ENCODE measurements around the gene NKX6-1.

Gene NKX6-1

GRCh38 chr4:84498935-84499623, at the start of gene NKX6-1:
TSS of gene NKX6-1 (minus strand) at chr4:84499292. CDS start at chr4:84498228, 1,064 bp downstream.
- H3K36me3 ChIP-seq (ENCODE audit: insufficient read depth, low read length) = no peaks in the 10 kb centered on the region
- peaks cover 14% of the 10 kb centered on the region for H3K4me1 ChIP-seq (ENCODE audit: insufficient read depth, low read length)
- peak within 1 kb of the TSS; percentile 88 for H2AFZ ChIP-seq (ENCODE audit: low read depth, low read length)
- H3K27me3 ChIP-seq (ENCODE audit: insufficient read depth, low read length) = peaks cover 73% of the 10 kb centered on the region
- peak within 1 kb of the TSS; percentile 62 for H3K4me3 ChIP-seq (ENCODE audit: low read length)
- H3K9me3 ChIP-seq (ENCODE audit: low read length) = peaks cover 2% of the 10 kb centered on the region

GRCh38 chr4:84547211-84547610, 48.1 kb upstream of the NKX6-1 start:
- H3K4me1 ChIP-seq (ENCODE audit: insufficient read depth, low read length) = no peaks in the 10 kb centered on the region
- no peaks in the 10 kb centered on the region for H3K36me3 ChIP-seq (ENCODE audit: insufficient read depth, low read length)
- no peak overlapping the region for H2AFZ ChIP-seq (ENCODE audit: low read depth, low read length)
- no peaks in the 10 kb centered on the region for H3K9me3 ChIP-seq (ENCODE audit: low read length)
- H3K4me3 ChIP-seq (ENCODE audit: low read length) = no peak overlapping the region
- no peaks in the 10 kb centered on the region for H3K27me3 ChIP-seq (ENCODE audit: insufficient read depth, low read length)

- no peaks in the 10 kb centered on the region for H3K9me3 ChIP-seq (ENCODE audit: low read length)
- H3K27me3 ChIP-seq (ENCODE audit: insufficient read depth, low read length) = no peaks in the 10 kb centered on the region
- no peaks in the 10 kb centered on the region for H3K4me1 ChIP-seq (ENCODE audit: insufficient read depth, low read length)
- no peaks in the 10 kb centered on the region for H3K36me3 ChIP-seq (ENCODE audit: insufficient read depth, low read length)
- no peak overlapping the region for H2AFZ ChIP-seq (ENCODE audit: low read depth, low read length)
- H3K4me3 ChIP-seq (ENCODE audit: low read length) = no peak overlapping the region
Measured at GRCh38 chr4:84545093-84545492, 46.0 kb upstream of the NKX6-1 start.

GRCh38 chr4:84535901-84536300, 36.8 kb upstream of the NKX6-1 start:
- no peaks in the 10 kb centered on the region for H3K4me1 ChIP-seq (ENCODE audit: insufficient read depth, low read length)
- no peak overlapping the region for H2AFZ ChIP-seq (ENCODE audit: low read depth, low read length)
- H3K36me3 ChIP-seq (ENCODE audit: insufficient read depth, low read length) = no peaks in the 10 kb centered on the region
- H3K27me3 ChIP-seq (ENCODE audit: insufficient read depth, low read length) = no peaks in the 10 kb centered on the region
- H3K4me3 ChIP-seq (ENCODE audit: low read length) = no peak overlapping the region
- no peaks in the 10 kb centered on the region for H3K9me3 ChIP-seq (ENCODE audit: low read length)

GRCh38 chr4:84531689-84532088, 32.6 kb upstream of the NKX6-1 start:
- H3K36me3 ChIP-seq (ENCODE audit: insufficient read depth, low read length) = no peaks in the 10 kb centered on the region
- no peak overlapping the region for H3K4me3 ChIP-seq (ENCODE audit: low read length)
- no peaks in the 10 kb centered on the region for H3K9me3 ChIP-seq (ENCODE audit: low read length)
- H3K4me1 ChIP-seq (ENCODE audit: insufficient read depth, low read length) = no peaks in the 10 kb centered on the region
- H2AFZ ChIP-seq (ENCODE audit: low read depth, low read length) = no peak overlapping the region
- no peaks in the 10 kb centered on the region for H3K27me3 ChIP-seq (ENCODE audit: insufficient read depth, low read length)

GRCh38 chr4:84530871-84531270, 31.8 kb upstream of the NKX6-1 start:
- peaks cover 3% of the 10 kb centered on the region for H3K27me3 ChIP-seq (ENCODE audit: insufficient read depth, low read length)
- no peaks in the 10 kb centered on the region for H3K9me3 ChIP-seq (ENCODE audit: low read length)
- H3K4me1 ChIP-seq (ENCODE audit: insufficient read depth, low read length) = no peaks in the 10 kb centered on the region
- no peaks in the 10 kb centered on the region for H3K36me3 ChIP-seq (ENCODE audit: insufficient read depth, low read length)
- no peak overlapping the region for H2AFZ ChIP-seq (ENCODE audit: low read depth, low read length)
- no peak overlapping the region for H3K4me3 ChIP-seq (ENCODE audit: low read length)

- H2AFZ ChIP-seq (ENCODE audit: low read depth, low read length) = no peak overlapping the region
- H3K4me3 ChIP-seq (ENCODE audit: low read length) = no peak overlapping the region
Measured at GRCh38 chr4:84530454-84530853, 31.4 kb upstream of the NKX6-1 start.

GRCh38 chr4:84529169-84529751, 30.2 kb upstream of the NKX6-1 start:
- no peak overlapping the region for H3K4me3 ChIP-seq (ENCODE audit: low read length)
- no peaks in the 10 kb centered on the region for H3K36me3 ChIP-seq (ENCODE audit: insufficient read depth, low read length)
- no peak overlapping the region for H2AFZ ChIP-seq (ENCODE audit: low read depth, low read length)
- H3K27me3 ChIP-seq (ENCODE audit: insufficient read depth, low read length) = peaks cover 3% of the 10 kb centered on the region
- no peaks in the 10 kb centered on the region for H3K4me1 ChIP-seq (ENCODE audit: insufficient read depth, low read length)
- H3K9me3 ChIP-seq (ENCODE audit: low read length) = no peaks in the 10 kb centered on the region

More at GRCh38 chr4:84530454-84530853, 31.4 kb upstream of the NKX6-1 start:
- Histone ChIP-seq H3K27me3 (ENCODE audit: insufficient read depth, low read length) (peaks cover 3% of the 10 kb centered on the region), H3K36me3 (ENCODE audit: insufficient read depth, low read length) (no peaks in the 10 kb centered on the region), H3K9me3 (ENCODE audit: low read length) (no peaks in the 10 kb centered on the region), H3K4me1 (ENCODE audit: insufficient read depth, low read length) (no peaks in the 10 kb centered on the region)

- H3K4me1 ChIP-seq (ENCODE audit: insufficient read depth, low read length) = no peaks in the 10 kb centered on the region
- H2AFZ ChIP-seq (ENCODE audit: low read depth, low read length) = no peak overlapping the region
- no peaks in the 10 kb centered on the region for H3K9me3 ChIP-seq (ENCODE audit: low read length)
- H3K27me3 ChIP-seq (ENCODE audit: insufficient read depth, low read length) = peaks cover 3% of the 10 kb centered on the region
- H3K4me3 ChIP-seq (ENCODE audit: low read length) = no peak overlapping the region
- no peaks in the 10 kb centered on the region for H3K36me3 ChIP-seq (ENCODE audit: insufficient read depth, low read length)
Measured at GRCh38 chr4:84527391-84527790, 28.3 kb upstream of the NKX6-1 start.

GRCh38 chr4:84515075-84515474, 16.0 kb upstream of the NKX6-1 start:
- no peaks in the 10 kb centered on the region for H3K9me3 ChIP-seq (ENCODE audit: low read length)
- H2AFZ ChIP-seq (ENCODE audit: low read depth, low read length) = no peak overlapping the region
- peaks cover 6% of the 10 kb centered on the region for H3K27me3 ChIP-seq (ENCODE audit: insufficient read depth, low read length)
- H3K36me3 ChIP-seq (ENCODE audit: insufficient read depth, low read length) = no peaks in the 10 kb centered on the region
- H3K4me3 ChIP-seq (ENCODE audit: low read length) = no peak overlapping the region
- no peaks in the 10 kb centered on the region for H3K4me1 ChIP-seq (ENCODE audit: insufficient read depth, low read length)

GRCh38 chr4:84512277-84512676, 13.2 kb upstream of the NKX6-1 start:
- H2AFZ ChIP-seq (ENCODE audit: low read depth, low read length) = no peak overlapping the region
- H3K36me3 ChIP-seq (ENCODE audit: insufficient read depth, low read length) = no peaks in the 10 kb centered on the region
- H3K4me1 ChIP-seq (ENCODE audit: insufficient read depth, low read length) = no peaks in the 10 kb centered on the region
- H3K4me3 ChIP-seq (ENCODE audit: low read length) = no peak overlapping the region
- no peaks in the 10 kb centered on the region for H3K9me3 ChIP-seq (ENCODE audit: low read length)
- H3K27me3 ChIP-seq (ENCODE audit: insufficient read depth, low read length) = peaks cover 12% of the 10 kb centered on the region

GRCh38 chr4:84511703-84512102, 12.6 kb upstream of the NKX6-1 start:
- H3K9me3 ChIP-seq (ENCODE audit: low read length) = no peaks in the 10 kb centered on the region
- H3K4me1 ChIP-seq (ENCODE audit: insufficient read depth, low read length) = no peaks in the 10 kb centered on the region
- H2AFZ ChIP-seq (ENCODE audit: low read depth, low read length) = no peak overlapping the region
- H3K36me3 ChIP-seq (ENCODE audit: insufficient read depth, low read length) = no peaks in the 10 kb centered on the region
- H3K27me3 ChIP-seq (ENCODE audit: insufficient read depth, low read length) = peaks cover 12% of the 10 kb centered on the region
- H3K4me3 ChIP-seq (ENCODE audit: low read length) = no peak overlapping the region

GRCh38 chr4:84507941-84508340, 8.8 kb upstream of the NKX6-1 start:
- peaks cover 3% of the 10 kb centered on the region for H3K4me1 ChIP-seq (ENCODE audit: insufficient read depth, low read length)
- H3K27me3 ChIP-seq (ENCODE audit: insufficient read depth, low read length) = peaks cover 25% of the 10 kb centered on the region
- no peak overlapping the region for H3K4me3 ChIP-seq (ENCODE audit: low read length)
- H3K9me3 ChIP-seq (ENCODE audit: low read length) = no peaks in the 10 kb centered on the region
- no peak overlapping the region for H2AFZ ChIP-seq (ENCODE audit: low read depth, low read length)
- no peaks in the 10 kb centered on the region for H3K36me3 ChIP-seq (ENCODE audit: insufficient read depth, low read length)

- Histone ChIP-seq H3K9me3 (ENCODE audit: low read length) (peaks cover 2% of the 10 kb centered on the region), H3K4me1 (ENCODE audit: insufficient read depth, low read length) (peaks cover 4% of the 10 kb centered on the region), H2AFZ (ENCODE audit: low read depth, low read length) (no peak overlapping the region), H3K27me3 (ENCODE audit: insufficient read depth, low read length) (peaks cover 52% of the 10 kb centered on the region), H3K36me3 (ENCODE audit: insufficient read depth, low read length) (no peaks in the 10 kb centered on the region), H3K4me3 (ENCODE audit: low read length) (no peak overlapping the region)
Measured at GRCh38 chr4:84504821-84505220, 5.7 kb upstream of the NKX6-1 start.
